K562 (cell line): ENCODE results near the gene HPRT1. TPM values are rescaled to one million over a fixed set of nuclear protein-coding genes. Genes with fewer than 3 reads are reported as not detected.

Source experiments
- ATAC-seq: fragments of 200-7000 bp; cut with Tn5 transposase; 3 replicates; pipeline ENCODE4 v1.9.1; 2020; ENCODE audit warnings: moderate library complexity
- BruUV-seq: library from RNA; stranded (reverse); fragments of 400-500 nt; replicated peaks from 2 replicates; lab custom pipeline; 2021; lab: Mats Ljungman, UMichigan
- CTCF ChIA-PET: fragments of 300-600 bp; formaldehyde crosslinking; extraction: SDS; loops from one replicate; lab custom pipeline; 2021; ENCODE audit warnings: low intra/inter-chr PET ratio; lab: Yijun Ruan, JAX
- POLR2A ChIA-PET: fragments of 300-600, 350-650 bp; sonication (Branson Sonifier 250); formaldehyde crosslinking; extraction: SDS; loops from one replicate; lab custom pipeline; 2021; ENCODE audit warnings: antibody characterized with exemption, inconsistent platforms; lab: Yijun Ruan, JAX
- DNase-seq, 4 experiments: peaks; one replicate each; pipeline versions ENCODE4 v3.0.0 to v3.0.0-alpha.2; 2011 to 2018; ENCODE audit warnings: low spot score in 3 of 4, mixed read lengths in 3 of 4; ENCODE audit errors: extremely low read depth in 1 of 4
- FAIRE-seq: peaks from 2 replicates; lab custom pipeline; 2011; peaks lifted over from hg19 to GRCh38; lab: Jason Lieb, UNC
- H2AFZ ChIP-seq: 2 replicates; pipeline ENCODE4 v1.6.0; 2011; ENCODE audit warnings: low read depth, low read length, control low read depth, inconsistent platforms
- H3K27ac ChIP-seq: fragments of 200-600 bp; 3 replicates; pipeline ENCODE4 v1.8.0; 2011; ENCODE audit warnings: low read depth, mild to moderate bottlenecking, control low read depth, inconsistent platforms, low read length, moderate library complexity, mixed read lengths; ENCODE audit errors: extremely low read depth
- H3K27me3 ChIP-seq, 2 experiments: fragments of 300-600 bp in 1 of 2; 2 replicates in 1 of 2; 3 replicates in 1 of 2; pipeline versions ENCODE4 v1.6.0 to v1.8.0; 2011; ENCODE audit warnings: inconsistent platforms in 2 of 2, low read length in 2 of 2, mild to moderate bottlenecking in 1 of 2, mixed read lengths in 1 of 2, moderate library complexity in 1 of 2; ENCODE audit not compliant: control insufficient read depth in 2 of 2, insufficient read depth in 2 of 2
- H3K36me3 ChIP-seq: fragments of 300-600 bp; 3 replicates; pipeline ENCODE4 v1.8.0; 2011; ENCODE audit warnings: mild to moderate bottlenecking, low read length, inconsistent platforms; ENCODE audit not compliant: control insufficient read depth, insufficient read depth
- H3K4me1 ChIP-seq, 2 experiments: fragments of 200-600 bp in 1 of 2; replicated peaks in 1 of 2; 2 replicates in 1 of 2; 3 replicates in 1 of 2; pipeline versions ENCODE4 v1.5.1 to v1.8.0; 2011; ENCODE audit warnings: inconsistent platforms in 2 of 2, low read length in 2 of 2, mild to moderate bottlenecking in 1 of 2, mixed read lengths in 1 of 2, moderate library complexity in 1 of 2; ENCODE audit not compliant: control insufficient read depth in 2 of 2, insufficient read depth in 2 of 2
- H3K4me2 ChIP-seq: 2 replicates; pipeline ENCODE4 v1.6.1; 2011; ENCODE audit warnings: low read length, control low read depth, inconsistent platforms, mixed read lengths; ENCODE audit not compliant: insufficient read depth
- H3K4me3 ChIP-seq: fragments of 200-600 bp; sonication (generic), shearing (Covaris generic); 2 replicates; pipeline ENCODE4 v1.5.1; 2016; ENCODE audit warnings: control low read depth, inconsistent platforms
- H3K79me2 ChIP-seq: fragments of 200-600 bp; 3 replicates; pipeline ENCODE4 v1.8.0; 2011; ENCODE audit warnings: low read length, inconsistent platforms; ENCODE audit not compliant: control insufficient read depth, insufficient read depth
- H3K9ac ChIP-seq, 2 experiments: 2 replicates each; pipeline versions ENCODE4 v1.6.0 to v1.6.1; 2011; ENCODE audit warnings: low read depth in 2 of 2, low read length in 2 of 2, control low read depth in 1 of 2, inconsistent platforms in 1 of 2, mild to moderate bottlenecking in 1 of 2, mixed read lengths in 1 of 2; ENCODE audit not compliant: insufficient read depth in 1 of 2
- H3K9me1 ChIP-seq: one replicate; pipeline ENCODE4 v1.6.0; 2011; ENCODE audit warnings: inconsistent platforms, mild to moderate bottlenecking, low read length, moderate library complexity; ENCODE audit not compliant: control insufficient read depth, insufficient read depth
- H3K9me3 ChIP-seq: replicated peaks from 2 replicates; pipeline ENCODE4 v1.5.1; 2011; ENCODE audit warnings: low read depth, low read length, inconsistent platforms; ENCODE audit not compliant: control insufficient read depth, insufficient read depth
- H4K20me1 ChIP-seq: replicated peaks from 2 replicates; pipeline ENCODE4 v1.6.1; 2011; ENCODE audit warnings: low read length, inconsistent platforms, mixed read lengths; ENCODE audit not compliant: control insufficient read depth, insufficient read depth
- BHLHE40 ChIP-seq: IDR thresholded peaks from 2 replicates; pipeline ENCODE4 v1.6.1; 2011; ENCODE audit warnings: low read length, improper control_type of control experiment
- CBFA2T2 ChIP-seq: fragments of 450-650 bp; conservative IDR thresholded peaks from 2 replicates; pipeline ENCODE4 v1.6.1; 2017; ENCODE audit warnings: mild to moderate bottlenecking
- ETV1 ChIP-seq: fragments of 450-650 bp; conservative IDR thresholded peaks from 2 replicates; pipeline ENCODE4 v1.6.1; 2016; ENCODE audit warnings: missing genetic modification characterization, control low read depth, low read depth, missing compliant biosample characterization
- FOXJ3 ChIP-seq: sonication (generic); formaldehyde crosslinking; IDR thresholded peaks from 2 replicates; pipeline ENCODE4 v1.4.0; 2020; ENCODE audit warnings: mild to moderate bottlenecking, missing genetic modification reagents
- HDAC2 ChIP-seq: fragments of 450-650 bp; IDR thresholded peaks from 2 replicates; pipeline ENCODE4 v1.6.1; 2016; ENCODE audit warnings: mild to moderate bottlenecking
- ILF3 ChIP-seq: fragments of 450-650 bp; IDR thresholded peaks from 2 replicates; pipeline ENCODE4 v1.6.1; 2018; ENCODE audit warnings: antibody characterized with exemption, mild to moderate bottlenecking, moderate library complexity, borderline replicate concordance
- U2AF2 ChIP-seq: fragments of 200-400 bp; formaldehyde crosslinking; optimal IDR thresholded peaks from 2 replicates; pipeline ENCODE3; 2017; ENCODE audit warnings: low read depth, mild to moderate bottlenecking, low read length
- ZBTB1 ChIP-seq: sonication (generic); formaldehyde crosslinking; IDR thresholded peaks from 2 replicates; pipeline ENCODE4 v1.8.1; 2023; ENCODE audit warnings: missing genetic modification reagents, low read depth, mild to moderate bottlenecking, borderline replicate concordance
- WGBS: fragments of 100-300 bp; shearing (Covaris generic); methylation state at CpG from one replicate; pipeline ENCODE4 v1.1.6; 2016; ENCODE audit warnings: low coverage, mixed read lengths; ENCODE audit not compliant: insufficient coverage; ENCODE audit errors: missing lambda C conversion rate; 5-methylcytosine and 5-hydroxymethylcytosine counted together
- in situ Hi-C: fragments of 300-500 bp; cut with MboI; formaldehyde crosslinking; loops from 4 replicates; pipeline ENCODE4 v1.15.0; 2018; ENCODE audit warnings: inconsistent platforms, mixed read lengths
- intact Hi-C: fragments of 100-400 bp; cut with micrococcal nuclease; formaldehyde crosslinking; loops from 2 replicates; pipeline ENCODE4 v1.14.2; 2022
- polyA plus RNA-seq, 8 experiments: library from polyadenylated mRNA; depleted of rRNA in 4 of 8; stranded (reverse) in 5 of 8; unstranded in 3 of 8; fragments of >200 nt; fragmentation: Nextera tagmentation in 2 of 8; fragmentation: Illumina TruSeq in 1 of 8; extraction: Ambion mirVana in 2 of 8; extraction: Trizol in 1 of 8; gene quantifications; 2 replicates each; pipeline versions ENCODE4 v1.2.1 to v1.2.3, GENCODE V29; 2011 to 2014; ENCODE audit warnings: inconsistent platforms in 1 of 8, missing spikeins in 1 of 8
- total RNA-seq, 7 experiments: library from RNA; depleted of rRNA in 6 of 7; stranded (reverse); fragments of >200 nt in 6 of 7; fragmentation: Illumina TruSeq in 2 of 7; extraction: Trizol in 2 of 7; gene quantifications; 2 replicates each; pipeline versions ENCODE4 v1.2.1 to v1.2.3, GENCODE V29; 2011 to 2021; ENCODE audit warnings: low replicate concordance in 1 of 7
- TF ChIP-seq, protein P1 (sequence below): IDR thresholded peaks from 2 replicates; pipeline ENCODE4 v1.6.1; 2016; ENCODE audit warnings: missing genetic modification characterization, missing compliant biosample characterization
- TF ChIP-seq, protein P2 (sequence below): fragments of 450-650 bp; IDR thresholded peaks from 2 replicates; pipeline ENCODE4 v1.6.1; 2016; ENCODE audit warnings: low read depth

HPRT1 gene
- total and polyA plus RNA-seq, 9 of the 15 experiments (the other 6 are each of a cell fraction or from before 2014, with no cell fraction given): 24.4 to 158 (median 104) TPM

GRCh38 chrX:134480061-134480460 is 20.1 kb downstream of the HPRT1 start:
- no peak for ATAC-seq
- Histone ChIP-seq H3K4me2 (no peak overlapping the region), H3K9me3 (no peaks in the 10 kb centered on the region), H3K79me2 (peaks cover 2% of the 10 kb centered on the region; the same call in 1 of the 3 replicates), H3K36me3 (peaks cover 60% of the 10 kb centered on the region), H2AFZ (no peak overlapping the region), H4K20me1 (no peaks in the 10 kb centered on the region; the same call in 1 of the 2 replicates), H3K27me3 (no peaks in the 10 kb centered on the region), H3K4me3 (no peak overlapping the region), H3K9me1 (no peaks in the 10 kb centered on the region), H3K27ac (no peak overlapping the region), H3K9ac (no peak overlapping the region), H3K4me1 (no peaks in the 10 kb centered on the region)
- intact Hi-C loops (loop anchor here (5.0 to 10.0 kb wide), 3 partner anchors 272 to 515 kb away; partner anchors contain the start of gene SMIM10), in situ Hi-C loops (no loop called here)
- no peak for DNase-seq
- CTCF ChIA-PET: no interaction called here
- no TSS peak for BruUV-seq
- POLR2A ChIA-PET: no interaction called here
- FAIRE-seq: no peak
- WGBS: 88% methylated on average over 1 of the region's 1 CpG
- TF ChIP-seq ZBTB1 (CRISPR knock-in tag) (no peak), ILF3 (no peak), FOXJ3 (CRISPR knock-in tag) (no peak), ETV1 (tag) (no peak), CBFA2T2 (no peak), BHLHE40 (no peak), HDAC2 (no peak), U2AF2 (no peak)
- TF ChIP-seq, protein P1, sequence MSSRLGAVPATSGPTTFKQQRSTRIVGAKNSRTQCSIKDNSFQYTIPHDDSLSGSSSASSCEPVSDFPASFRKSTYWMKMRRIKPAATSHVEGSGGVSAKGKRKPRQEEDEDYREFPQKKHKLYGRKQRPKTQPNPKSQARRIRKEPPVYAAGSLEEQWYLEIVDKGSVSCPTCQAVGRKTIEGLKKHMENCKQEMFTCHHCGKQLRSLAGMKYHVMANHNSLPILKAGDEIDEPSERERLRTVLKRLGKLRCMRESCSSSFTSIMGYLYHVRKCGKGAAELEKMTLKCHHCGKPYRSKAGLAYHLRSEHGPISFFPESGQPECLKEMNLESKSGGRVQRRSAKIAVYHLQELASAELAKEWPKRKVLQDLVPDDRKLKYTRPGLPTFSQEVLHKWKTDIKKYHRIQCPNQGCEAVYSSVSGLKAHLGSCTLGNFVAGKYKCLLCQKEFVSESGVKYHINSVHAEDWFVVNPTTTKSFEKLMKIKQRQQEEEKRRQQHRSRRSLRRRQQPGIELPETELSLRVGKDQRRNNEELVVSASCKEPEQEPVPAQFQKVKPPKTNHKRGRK: no peak
- TF ChIP-seq, protein P2, sequence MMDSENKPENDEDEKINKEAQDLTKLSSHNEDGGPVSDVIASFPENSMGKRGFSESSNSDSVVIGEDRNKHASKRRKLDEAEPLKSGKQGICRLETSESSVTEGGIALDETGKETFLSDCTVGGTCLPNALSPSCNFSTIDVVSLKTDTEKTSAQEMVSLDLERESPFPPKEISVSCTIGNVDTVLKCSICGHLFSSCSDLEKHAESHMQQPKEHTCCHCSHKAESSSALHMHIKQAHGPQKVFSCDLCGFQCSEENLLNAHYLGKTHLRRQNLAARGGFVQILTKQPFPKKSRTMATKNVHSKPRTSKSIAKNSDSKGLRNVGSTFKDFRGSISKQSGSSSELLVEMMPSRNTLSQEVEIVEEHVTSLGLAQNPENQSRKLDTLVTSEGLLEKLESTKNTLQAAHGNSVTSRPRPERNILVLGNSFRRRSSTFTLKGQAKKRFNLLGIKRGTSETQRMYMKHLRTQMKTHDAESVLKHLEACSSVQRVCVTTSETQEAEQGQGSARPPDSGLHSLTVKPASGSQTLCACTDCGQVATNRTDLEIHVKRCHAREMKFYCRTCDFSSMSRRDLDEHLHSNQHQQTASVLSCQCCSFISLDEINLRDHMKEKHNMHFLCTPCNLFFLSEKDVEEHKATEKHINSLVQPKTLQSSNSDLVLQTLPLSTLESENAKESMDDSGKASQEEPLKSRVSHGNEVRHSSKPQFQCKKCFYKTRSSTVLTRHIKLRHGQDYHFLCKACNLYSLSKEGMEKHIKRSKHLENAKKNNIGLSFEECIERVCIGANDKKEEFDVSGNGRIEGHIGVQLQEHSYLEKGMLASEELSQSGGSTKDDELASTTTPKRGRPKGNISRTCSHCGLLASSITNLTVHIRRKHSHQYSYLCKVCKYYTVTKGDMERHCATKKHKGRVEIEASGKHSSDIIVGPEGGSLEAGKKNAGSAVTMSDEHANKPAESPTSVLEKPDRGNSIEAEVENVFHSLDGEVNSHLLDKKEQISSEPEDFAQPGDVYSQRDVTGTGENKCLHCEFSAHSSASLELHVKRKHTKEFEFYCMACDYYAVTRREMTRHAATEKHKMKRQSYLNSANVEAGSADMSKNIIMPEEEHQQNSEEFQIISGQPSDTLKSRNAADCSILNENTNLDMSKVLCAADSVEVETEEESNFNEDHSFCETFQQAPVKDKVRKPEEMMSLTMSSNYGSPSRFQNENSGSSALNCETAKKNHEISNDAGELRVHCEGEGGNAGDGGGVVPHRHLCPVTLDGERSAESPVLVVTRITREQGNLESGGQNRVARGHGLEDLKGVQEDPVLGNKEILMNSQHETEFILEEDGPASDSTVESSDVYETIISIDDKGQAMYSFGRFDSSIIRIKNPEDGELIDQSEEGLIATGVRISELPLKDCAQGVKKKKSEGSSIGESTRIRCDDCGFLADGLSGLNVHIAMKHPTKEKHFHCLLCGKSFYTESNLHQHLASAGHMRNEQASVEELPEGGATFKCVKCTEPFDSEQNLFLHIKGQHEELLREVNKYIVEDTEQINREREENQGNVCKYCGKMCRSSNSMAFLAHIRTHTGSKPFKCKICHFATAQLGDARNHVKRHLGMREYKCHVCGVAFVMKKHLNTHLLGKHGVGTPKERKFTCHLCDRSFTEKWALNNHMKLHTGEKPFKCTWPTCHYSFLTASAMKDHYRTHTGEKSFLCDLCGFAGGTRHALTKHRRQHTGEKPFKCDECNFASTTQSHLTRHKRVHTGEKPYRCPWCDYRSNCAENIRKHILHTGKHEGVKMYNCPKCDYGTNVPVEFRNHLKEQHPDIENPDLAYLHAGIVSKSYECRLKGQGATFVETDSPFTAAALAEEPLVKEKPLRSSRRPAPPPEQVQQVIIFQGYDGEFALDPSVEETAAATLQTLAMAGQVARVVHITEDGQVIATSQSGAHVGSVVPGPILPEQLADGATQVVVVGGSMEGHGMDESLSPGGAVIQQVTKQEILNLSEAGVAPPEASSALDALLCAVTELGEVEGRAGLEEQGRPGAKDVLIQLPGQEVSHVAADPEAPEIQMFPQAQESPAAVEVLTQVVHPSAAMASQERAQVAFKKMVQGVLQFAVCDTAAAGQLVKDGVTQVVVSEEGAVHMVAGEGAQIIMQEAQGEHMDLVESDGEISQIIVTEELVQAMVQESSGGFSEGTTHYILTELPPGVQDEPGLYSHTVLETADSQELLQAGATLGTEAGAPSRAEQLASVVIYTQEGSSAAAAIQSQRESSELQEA: no peak
